K562 (cell line): ENCODE measurements around the gene UBE2O.

ENCODE experiments used
- CHD1 ChIP-seq: fragments of 200-600 bp; sonication (generic); IDR thresholded peaks from one replicate; pipeline ENCODE4 v1.6.1; 2012; ENCODE audit warnings: mild to moderate bottlenecking, moderate library complexity, low read length, inconsistent platforms
- CREB1 ChIP-seq, 2 experiments: sonication (generic) in 1 of 2; formaldehyde crosslinking in 1 of 2; IDR thresholded peaks; 2 replicates each; pipeline versions ENCODE4 v1.6.1 to v1.8.0; 2012 to 2022; ENCODE audit warnings: inconsistent platforms in 1 of 2, mild to moderate bottlenecking in 1 of 2, missing genetic modification reagents in 1 of 2, moderate library complexity in 1 of 2
- CREBBP ChIP-seq: IDR thresholded peaks from one replicate; pipeline ENCODE4 v1.6.1; 2012; ENCODE audit warnings: low read depth, mild to moderate bottlenecking, control low read depth, inconsistent platforms, low read length
- HCFC1 ChIP-seq: IDR thresholded peaks from 2 replicates; pipeline ENCODE4 v1.6.1; 2012; ENCODE audit warnings: low read depth, low read length, improper control_type of control experiment
- JUNB ChIP-seq: fragments of 450-650 bp; formaldehyde crosslinking; conservative IDR thresholded peaks from 2 replicates; pipeline ENCODE4 v1.4.0; 2020; ENCODE audit warnings: mild to moderate bottlenecking
- POLR2A ChIP-seq: fragments of 450-650 bp; conservative IDR thresholded peaks from 2 replicates; pipeline ENCODE4 v1.6.1; 2016
- POLR3G ChIP-seq: IDR thresholded peaks from 2 replicates; pipeline ENCODE4 v1.6.1; 2011; ENCODE audit not compliant: insufficient read length, insufficient replicate concordance; ENCODE audit errors: extremely low read depth
- TAF1 ChIP-seq: IDR thresholded peaks from 2 replicates; pipeline ENCODE4 v1.6.1; 2011; ENCODE audit warnings: mild to moderate bottlenecking, low read length, moderate library complexity; ENCODE audit not compliant: insufficient read depth, control insufficient read depth, severe bottlenecking; ENCODE audit errors: extremely low read depth
- ZFP36 ChIP-seq: fragments of 150-350 bp; IDR thresholded peaks from 2 replicates; pipeline ENCODE4 v1.6.1; 2018; ENCODE audit warnings: low read length, low read depth; ENCODE audit not compliant: partially characterized antibody
- ZNF354B ChIP-seq: fragments of 250-450 bp; sonication (Bioruptor Pico); IDR thresholded peaks from 2 replicates; pipeline ENCODE4 v1.4.0; 2020
- TF ChIP-seq, protein P1 (sequence below), 3 experiments: IDR thresholded peaks in 2 of 3; conservative IDR thresholded peaks in 1 of 3; 2 replicates each; pipeline ENCODE4 v1.5.1; 2011 to 2012; ENCODE audit warnings: low read length in 3 of 3, mild to moderate bottlenecking in 3 of 3, control low read depth in 2 of 3, improper control_type of control experiment in 1 of 3, inconsistent platforms in 1 of 3, low read depth in 1 of 3, mixed read lengths in 1 of 3, moderate library complexity in 1 of 3; ENCODE audit not compliant: insufficient read depth in 2 of 3
- TF ChIP-seq, protein P2 (sequence below): fragments of 450-650 bp; formaldehyde crosslinking; IDR thresholded peaks from 2 replicates; pipeline ENCODE4 v1.4.0; 2022; ENCODE audit warnings: missing genetic modification characterization
- TF ChIP-seq, protein P3 (sequence below): sonication (generic); formaldehyde crosslinking; IDR thresholded peaks from 2 replicates; pipeline ENCODE4 v1.5.0; 2020; ENCODE audit warnings: missing genetic modification reagents
- TF ChIP-seq, protein P4 (sequence below): fragments of 250-450 bp; sonication (Bioruptor Pico); IDR thresholded peaks from 2 replicates; pipeline ENCODE4 v1.8.0; 2021; ENCODE audit warnings: moderate library complexity, mild to moderate bottlenecking, inconsistent platforms

DNA sequence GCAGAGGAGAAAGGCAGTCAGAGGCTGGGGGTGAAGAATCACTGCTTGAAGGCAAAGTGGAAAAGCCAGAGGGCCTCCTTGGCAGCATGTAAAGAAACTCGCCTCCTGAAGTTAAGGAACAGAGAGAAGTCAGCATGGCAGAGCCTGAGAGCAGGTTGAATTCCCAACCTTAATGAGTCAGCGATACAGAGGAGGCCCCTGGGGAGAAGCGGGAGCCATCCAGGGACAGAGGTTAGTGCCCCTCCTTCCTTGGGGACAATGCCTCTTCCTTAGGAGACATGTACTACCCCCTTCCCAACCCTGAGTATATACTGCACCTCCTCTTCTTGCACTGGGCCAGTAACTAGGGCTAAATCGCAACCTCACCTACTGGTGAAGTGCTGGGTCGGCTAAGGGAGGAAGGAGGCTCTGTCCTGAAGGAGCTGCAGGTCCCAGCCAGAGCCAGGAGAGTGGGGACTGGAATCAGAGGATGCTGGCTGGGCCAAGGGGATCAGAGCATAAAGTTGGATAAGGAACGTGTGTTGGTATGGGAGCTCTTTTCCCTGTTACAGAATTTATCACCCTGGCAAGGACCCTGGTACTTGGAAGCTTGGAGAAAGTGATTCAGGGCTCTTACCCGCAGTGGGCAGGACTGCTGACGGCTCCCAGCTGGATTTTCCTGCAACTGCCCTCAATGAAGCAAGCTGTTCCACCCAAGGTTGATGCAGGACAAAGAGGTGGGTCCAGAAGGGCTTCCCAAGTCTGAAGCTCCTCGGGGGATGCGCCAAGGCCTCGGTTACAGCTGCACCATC, 9.0 kb upstream of the UBE2O start:
- TF ChIP-seq, protein P1, sequence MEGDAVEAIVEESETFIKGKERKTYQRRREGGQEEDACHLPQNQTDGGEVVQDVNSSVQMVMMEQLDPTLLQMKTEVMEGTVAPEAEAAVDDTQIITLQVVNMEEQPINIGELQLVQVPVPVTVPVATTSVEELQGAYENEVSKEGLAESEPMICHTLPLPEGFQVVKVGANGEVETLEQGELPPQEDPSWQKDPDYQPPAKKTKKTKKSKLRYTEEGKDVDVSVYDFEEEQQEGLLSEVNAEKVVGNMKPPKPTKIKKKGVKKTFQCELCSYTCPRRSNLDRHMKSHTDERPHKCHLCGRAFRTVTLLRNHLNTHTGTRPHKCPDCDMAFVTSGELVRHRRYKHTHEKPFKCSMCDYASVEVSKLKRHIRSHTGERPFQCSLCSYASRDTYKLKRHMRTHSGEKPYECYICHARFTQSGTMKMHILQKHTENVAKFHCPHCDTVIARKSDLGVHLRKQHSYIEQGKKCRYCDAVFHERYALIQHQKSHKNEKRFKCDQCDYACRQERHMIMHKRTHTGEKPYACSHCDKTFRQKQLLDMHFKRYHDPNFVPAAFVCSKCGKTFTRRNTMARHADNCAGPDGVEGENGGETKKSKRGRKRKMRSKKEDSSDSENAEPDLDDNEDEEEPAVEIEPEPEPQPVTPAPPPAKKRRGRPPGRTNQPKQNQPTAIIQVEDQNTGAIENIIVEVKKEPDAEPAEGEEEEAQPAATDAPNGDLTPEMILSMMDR (IDR thresholded peaks at IDR 0.05 in 2 of 3, conservative IDR thresholded peaks at IDR 0.05 in 1 of 3; ENCODE audit: insufficient read depth in 2 of 3, low read depth in 1 of 3, low read length in 3 of 3), result no peak
- TF ChIP-seq, protein P2, sequence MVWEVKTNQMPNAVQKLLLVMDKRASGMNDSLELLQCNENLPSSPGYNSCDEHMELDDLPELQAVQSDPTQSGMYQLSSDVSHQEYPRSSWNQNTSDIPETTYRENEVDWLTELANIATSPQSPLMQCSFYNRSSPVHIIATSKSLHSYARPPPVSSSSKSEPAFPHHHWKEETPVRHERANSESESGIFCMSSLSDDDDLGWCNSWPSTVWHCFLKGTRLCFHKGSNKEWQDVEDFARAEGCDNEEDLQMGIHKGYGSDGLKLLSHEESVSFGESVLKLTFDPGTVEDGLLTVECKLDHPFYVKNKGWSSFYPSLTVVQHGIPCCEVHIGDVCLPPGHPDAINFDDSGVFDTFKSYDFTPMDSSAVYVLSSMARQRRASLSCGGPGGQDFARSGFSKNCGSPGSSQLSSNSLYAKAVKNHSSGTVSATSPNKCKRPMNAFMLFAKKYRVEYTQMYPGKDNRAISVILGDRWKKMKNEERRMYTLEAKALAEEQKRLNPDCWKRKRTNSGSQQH (CRISPR knock-in tag), result no peak
- TF ChIP-seq POLR2A, result no peak
- TF ChIP-seq, protein P3, sequence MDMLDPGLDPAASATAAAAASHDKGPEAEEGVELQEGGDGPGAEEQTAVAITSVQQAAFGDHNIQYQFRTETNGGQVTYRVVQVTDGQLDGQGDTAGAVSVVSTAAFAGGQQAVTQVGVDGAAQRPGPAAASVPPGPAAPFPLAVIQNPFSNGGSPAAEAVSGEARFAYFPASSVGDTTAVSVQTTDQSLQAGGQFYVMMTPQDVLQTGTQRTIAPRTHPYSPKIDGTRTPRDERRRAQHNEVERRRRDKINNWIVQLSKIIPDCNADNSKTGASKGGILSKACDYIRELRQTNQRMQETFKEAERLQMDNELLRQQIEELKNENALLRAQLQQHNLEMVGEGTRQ (CRISPR knock-in tag), result no peak
- TF ChIP-seq CREB1 (IDR thresholded peaks at IDR 0.05), result no peak
- TF ChIP-seq CREB1 (CRISPR knock-in tag; IDR thresholded peaks at IDR 0.05), result no peak
- TF ChIP-seq, protein P4, sequence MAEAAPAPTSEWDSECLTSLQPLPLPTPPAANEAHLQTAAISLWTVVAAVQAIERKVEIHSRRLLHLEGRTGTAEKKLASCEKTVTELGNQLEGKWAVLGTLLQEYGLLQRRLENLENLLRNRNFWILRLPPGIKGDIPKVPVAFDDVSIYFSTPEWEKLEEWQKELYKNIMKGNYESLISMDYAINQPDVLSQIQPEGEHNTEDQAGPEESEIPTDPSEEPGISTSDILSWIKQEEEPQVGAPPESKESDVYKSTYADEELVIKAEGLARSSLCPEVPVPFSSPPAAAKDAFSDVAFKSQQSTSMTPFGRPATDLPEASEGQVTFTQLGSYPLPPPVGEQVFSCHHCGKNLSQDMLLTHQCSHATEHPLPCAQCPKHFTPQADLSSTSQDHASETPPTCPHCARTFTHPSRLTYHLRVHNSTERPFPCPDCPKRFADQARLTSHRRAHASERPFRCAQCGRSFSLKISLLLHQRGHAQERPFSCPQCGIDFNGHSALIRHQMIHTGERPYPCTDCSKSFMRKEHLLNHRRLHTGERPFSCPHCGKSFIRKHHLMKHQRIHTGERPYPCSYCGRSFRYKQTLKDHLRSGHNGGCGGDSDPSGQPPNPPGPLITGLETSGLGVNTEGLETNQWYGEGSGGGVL, result no peak
- no peak for TF ChIP-seq CHD1
- no peak for TF ChIP-seq POLR3G
- TF ChIP-seq JUNB, result no peak
- no peak for TF ChIP-seq TAF1
- no peak for TF ChIP-seq CREBBP
- TF ChIP-seq ZNF354B (CRISPR knock-in tag), result no peak
- no peak for TF ChIP-seq ZFP36
- no peak for TF ChIP-seq HCFC1
